Measurements from ENCODE around the gene BRCA2.

Gene BRCA2, protein sequence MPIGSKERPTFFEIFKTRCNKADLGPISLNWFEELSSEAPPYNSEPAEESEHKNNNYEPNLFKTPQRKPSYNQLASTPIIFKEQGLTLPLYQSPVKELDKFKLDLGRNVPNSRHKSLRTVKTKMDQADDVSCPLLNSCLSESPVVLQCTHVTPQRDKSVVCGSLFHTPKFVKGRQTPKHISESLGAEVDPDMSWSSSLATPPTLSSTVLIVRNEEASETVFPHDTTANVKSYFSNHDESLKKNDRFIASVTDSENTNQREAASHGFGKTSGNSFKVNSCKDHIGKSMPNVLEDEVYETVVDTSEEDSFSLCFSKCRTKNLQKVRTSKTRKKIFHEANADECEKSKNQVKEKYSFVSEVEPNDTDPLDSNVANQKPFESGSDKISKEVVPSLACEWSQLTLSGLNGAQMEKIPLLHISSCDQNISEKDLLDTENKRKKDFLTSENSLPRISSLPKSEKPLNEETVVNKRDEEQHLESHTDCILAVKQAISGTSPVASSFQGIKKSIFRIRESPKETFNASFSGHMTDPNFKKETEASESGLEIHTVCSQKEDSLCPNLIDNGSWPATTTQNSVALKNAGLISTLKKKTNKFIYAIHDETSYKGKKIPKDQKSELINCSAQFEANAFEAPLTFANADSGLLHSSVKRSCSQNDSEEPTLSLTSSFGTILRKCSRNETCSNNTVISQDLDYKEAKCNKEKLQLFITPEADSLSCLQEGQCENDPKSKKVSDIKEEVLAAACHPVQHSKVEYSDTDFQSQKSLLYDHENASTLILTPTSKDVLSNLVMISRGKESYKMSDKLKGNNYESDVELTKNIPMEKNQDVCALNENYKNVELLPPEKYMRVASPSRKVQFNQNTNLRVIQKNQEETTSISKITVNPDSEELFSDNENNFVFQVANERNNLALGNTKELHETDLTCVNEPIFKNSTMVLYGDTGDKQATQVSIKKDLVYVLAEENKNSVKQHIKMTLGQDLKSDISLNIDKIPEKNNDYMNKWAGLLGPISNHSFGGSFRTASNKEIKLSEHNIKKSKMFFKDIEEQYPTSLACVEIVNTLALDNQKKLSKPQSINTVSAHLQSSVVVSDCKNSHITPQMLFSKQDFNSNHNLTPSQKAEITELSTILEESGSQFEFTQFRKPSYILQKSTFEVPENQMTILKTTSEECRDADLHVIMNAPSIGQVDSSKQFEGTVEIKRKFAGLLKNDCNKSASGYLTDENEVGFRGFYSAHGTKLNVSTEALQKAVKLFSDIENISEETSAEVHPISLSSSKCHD (N-terminal part only)

DNA sequence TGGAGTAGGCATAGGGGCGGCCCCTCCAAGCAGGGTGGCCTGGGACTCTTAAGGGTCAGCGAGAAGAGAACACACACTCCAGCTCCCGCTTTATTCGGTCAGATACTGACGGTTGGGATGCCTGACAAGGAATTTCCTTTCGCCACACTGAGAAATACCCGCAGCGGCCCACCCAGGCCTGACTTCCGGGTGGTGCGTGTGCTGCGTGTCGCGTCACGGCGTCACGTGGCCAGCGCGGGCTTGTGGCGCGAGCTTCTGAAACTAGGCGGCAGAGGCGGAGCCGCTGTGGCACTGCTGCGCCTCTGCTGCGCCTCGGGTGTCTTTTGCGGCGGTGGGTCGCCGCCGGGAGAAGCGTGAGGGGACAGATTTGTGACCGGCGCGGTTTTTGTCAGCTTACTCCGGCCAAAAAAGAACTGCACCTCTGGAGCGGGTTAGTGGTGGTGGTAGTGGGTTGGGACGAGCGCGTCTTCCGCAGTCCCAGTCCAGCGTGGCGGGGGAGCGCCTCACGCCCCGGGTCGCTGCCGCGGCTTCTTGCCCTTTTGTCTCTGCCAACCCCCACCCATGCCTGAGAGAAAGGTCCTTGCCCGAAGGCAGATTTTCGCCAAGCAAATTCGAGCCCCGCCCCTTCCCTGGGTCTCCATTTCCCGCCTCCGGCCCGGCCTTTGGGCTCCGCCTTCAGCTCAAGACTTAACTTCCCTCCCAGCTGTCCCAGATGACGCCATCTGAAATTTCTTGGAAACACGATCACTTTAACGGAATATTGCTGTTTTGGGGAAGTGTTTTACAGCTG lies at the start of gene BRCA2, which contains the start of gene ZAR1L:
BRCA2 (plus strand) TSS at position 271 of the 790 bp plus-strand sequence. CDS start 953 bp downstream, outside the sequence.
ZAR1L (minus strand) TSS at position 126 of the 790 bp plus-strand sequence. CDS start 3,438 bp downstream, outside the sequence.
- peak; percentile 20 for DNase-seq

DNA sequence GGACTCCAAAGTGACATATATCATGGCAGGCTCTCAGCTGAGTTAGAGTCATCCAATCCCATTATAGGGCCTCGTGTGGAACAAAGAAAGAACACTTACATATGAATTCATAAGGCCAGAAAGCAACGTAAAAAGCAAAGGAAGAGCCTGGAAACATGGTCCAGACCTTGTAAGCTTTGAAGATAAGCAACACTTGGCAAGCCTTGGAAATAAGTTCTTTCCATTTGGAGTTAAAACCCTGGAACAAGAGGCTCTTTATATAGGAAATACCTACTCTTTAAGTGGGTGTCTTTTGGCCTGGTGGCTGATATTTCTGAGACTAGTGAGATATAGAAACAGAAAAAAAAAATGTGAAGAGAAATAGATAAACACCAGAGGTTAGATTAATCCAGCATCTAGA lies 49.6 kb upstream of the BRCA2 start:
- DNase-seq: no peak

DNA sequence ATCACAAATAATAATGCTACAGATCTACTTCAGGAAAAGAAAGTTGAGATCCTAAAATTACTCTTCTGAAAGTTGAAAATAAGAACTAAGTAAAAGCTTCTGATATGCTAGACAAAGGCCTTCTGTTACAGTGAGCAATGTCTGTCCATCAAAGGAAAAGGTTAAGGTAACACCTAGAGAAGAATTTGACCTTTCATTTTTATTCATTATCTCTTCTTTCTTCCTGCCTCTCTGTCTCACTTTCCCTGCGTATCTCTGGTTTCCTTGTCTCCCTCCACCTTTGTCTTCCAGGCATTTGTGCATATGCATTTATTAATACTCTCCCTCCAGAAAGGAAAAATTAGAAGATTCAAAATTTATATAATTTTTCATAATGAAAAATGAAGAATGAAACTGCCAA lies 49.2 kb upstream of the BRCA2 start:
- no peak for DNase-seq

DNA sequence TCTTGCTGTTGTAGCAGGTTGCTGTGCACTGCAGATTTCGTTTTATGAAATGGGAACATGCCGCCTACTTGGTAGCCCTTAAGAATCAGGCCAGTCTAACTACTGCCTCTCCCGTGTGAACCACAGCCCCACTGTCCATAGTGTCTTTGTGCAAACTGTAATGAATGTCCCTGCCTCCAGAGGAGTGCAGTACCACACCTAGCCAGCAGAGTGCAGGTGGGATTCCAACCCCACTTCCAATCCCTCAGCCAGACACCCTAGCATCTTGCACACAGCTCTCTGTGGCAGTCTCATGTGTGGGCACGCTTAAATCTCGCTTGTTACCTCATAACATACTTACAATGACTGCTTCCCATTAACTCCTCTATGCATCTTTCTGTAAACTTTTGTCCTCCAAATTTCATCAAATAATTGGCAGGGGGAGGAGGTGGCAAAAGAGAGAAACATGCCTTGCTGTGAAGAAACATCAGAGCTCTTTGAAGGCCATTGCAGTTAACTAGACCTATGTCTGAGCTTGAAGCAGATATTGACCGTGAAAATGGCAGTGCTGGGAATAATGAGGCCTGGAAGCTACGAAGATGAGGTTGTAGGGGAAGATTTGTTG lies 47.4 kb upstream of the BRCA2 start:
- no peak for DNase-seq

DNA sequence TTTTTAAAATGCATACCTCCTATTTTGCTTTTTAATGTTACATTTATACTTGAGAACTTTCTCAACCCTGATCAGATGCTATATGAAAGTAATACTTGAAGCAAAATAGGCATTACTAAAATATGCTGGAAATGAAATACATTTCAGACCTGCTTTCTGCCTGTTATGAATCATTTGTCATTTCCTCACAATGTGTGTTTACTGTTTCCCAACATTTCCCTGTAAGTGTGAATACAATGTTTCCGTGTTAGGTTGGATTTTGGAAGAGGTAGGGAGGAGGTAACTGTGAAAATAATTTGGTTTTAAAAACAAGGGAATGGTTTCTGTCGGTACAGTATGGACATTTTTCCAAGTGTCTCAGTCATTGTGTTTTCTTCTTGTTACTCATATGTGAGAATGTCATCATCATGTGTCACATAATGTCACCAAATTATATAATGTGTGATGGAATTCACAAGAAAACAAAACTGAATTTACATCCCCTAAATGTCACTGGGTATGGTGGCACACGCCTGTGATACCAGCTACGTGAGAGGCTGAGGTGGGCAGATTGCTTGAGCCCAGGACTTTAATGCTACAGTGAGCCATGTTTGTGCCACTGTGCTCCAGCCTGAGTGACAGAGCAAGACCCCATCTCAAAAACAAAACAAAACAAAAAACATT lies 43.2 kb upstream of the BRCA2 start:
- DNase-seq: no peak

DNA sequence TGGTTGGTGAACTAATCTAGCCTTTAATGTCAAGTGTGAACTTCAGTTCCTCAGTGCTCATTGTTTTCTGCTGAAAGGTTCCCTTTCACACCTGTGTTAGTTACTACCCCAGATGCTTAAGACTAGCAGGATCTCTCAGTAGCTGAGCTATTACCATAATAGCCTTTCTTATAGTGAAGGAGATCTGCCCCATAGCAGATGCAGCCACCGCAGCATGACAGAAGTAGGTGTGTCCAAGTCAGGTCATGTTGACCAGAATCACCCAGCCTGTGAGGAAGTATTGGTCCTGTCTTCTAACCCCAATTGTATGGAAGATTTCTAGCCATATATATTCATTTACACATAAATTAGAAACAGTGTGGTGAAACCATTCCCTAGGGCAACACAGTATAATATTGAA lies 37.5 kb upstream of the BRCA2 start:
- DNase-seq: no peak

DNA sequence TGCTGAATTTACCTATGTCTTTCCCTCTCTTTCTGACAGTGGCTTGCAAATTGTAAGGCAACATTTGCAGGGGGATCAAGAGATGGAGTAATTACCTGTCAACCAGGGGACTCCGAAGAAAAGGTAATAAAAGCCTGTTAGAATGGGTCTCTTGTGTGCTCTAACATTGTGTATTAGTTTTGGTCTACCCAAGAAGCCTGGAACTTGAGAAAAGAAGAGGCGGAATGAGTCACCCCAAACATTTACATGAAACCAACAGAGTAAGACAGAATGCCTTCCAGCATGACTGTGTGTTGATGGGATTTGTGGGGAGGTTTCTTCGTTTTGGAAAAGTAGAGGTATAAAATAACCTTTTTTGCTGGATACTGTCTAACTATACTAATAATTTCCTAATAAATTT lies 36.9 kb upstream of the BRCA2 start:
- no peak for DNase-seq

DNA sequence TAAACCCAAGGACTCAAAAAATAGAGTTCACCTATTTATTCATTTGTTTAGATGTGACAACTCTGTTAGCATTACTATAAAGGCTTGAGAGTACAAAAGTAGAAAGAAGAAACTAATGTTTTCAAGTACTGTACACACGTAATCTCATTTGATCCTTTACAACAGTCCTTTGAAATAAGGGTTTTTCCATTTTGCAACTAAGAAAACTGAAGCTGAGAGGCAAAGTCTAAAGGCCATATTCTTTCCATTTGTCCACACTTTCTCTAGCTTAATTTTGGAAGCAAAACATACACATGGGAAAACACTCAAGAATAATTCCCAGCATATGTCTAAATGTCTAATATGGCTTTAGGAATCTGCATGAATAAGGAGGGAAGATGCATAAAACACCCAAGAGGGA lies 34.2 kb upstream of the BRCA2 start:
- DNase-seq: no peak

DNA sequence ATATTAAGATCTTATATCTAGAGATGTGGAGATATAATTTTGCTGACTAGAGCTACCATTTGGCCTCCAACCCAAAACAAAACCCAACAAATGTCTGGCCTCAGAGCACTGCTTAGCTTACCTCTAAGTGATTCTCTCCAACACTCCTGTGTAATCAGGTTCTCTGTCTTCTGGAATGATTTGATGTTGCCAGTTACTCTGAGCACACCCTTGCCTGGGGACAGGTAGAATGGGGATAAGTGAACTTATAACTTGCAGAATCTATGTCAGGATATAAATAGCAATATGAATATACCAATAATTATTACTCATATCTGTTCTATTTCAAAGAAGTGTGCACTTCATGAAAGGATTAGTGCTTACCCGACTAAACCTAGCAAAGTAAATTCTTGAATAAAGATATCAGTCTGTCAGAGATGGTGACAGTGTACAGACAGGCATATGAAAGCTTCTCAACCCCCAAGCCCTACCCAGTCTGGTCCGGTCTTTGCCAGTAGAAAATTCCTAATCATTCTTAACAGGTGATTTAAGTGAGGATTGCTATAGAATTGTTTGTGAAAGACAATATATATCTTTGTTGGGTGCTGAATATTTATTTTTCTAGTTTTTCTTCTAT lies 33.1 kb upstream of the BRCA2 start:
- DNase-seq: no peak

DNA sequence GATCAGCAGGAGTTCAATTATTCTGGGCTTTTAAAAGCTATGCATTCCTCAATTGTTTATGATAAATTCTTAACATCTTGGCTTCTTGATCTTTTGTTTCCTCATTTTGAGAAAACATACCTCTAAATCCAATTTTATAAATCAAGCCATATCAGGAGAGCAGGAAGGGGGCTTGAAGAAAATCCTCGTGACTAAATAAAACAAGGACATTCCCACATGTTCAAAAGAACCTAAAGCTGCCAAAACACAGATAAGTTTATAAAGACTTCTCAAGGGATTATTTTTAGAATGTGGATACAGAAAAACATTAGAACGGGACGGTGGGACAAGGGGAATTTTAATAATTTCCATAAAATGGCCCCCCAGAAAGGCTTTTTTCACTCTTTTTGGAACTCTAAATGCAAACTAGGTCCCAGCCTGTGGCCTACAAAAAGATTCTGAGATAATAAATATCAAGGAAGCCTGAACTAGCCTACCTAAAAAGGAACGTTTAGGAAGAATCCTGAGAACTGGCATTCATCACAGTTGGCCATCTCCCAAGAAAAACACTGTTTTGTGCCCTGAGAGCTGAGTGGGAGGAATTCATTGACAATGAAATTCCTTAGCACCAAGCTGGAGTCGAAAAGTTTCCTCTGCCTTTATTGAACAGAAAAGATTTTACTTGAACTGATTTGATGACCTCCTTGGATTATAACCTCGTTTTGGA lies 30.2 kb upstream of the BRCA2 start:
- no peak for DNase-seq

DNA sequence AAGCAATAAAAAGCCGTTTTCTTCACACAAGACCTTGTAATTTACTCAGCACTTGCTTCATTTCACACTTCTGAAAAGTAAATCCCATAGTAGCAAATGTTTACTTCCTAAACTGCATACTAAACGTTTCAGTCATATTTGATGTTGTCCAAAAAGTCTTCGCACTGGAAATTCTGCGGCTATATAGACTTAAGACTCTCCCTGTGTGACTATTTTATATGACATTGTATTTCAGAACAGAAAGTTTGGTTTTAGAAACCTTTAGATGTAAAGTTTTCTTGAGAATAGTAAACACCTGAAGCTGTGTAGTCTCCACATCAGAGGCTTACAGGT lies 29.7 kb upstream of the BRCA2 start:
- no peak for DNase-seq

DNA sequence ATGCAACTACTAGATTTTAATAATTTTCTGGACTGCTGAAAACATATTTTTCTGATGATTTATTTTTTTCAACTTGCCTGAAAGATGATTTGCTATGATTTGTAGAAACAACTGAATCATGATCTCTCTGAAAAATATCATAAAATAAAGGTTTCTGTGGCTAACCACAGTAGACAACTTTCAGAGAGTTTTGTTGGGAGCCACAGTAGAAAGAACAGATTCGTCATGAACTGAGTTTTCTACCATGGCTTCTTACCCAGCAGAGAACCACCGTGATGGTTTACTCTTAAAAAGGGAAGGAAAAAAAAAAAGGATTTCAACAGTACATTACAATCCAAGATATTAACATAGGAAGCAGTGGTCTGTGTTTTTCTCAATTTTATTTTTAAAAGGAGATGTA lies 18.1 kb upstream of the BRCA2 start:
- no peak for DNase-seq

DNA sequence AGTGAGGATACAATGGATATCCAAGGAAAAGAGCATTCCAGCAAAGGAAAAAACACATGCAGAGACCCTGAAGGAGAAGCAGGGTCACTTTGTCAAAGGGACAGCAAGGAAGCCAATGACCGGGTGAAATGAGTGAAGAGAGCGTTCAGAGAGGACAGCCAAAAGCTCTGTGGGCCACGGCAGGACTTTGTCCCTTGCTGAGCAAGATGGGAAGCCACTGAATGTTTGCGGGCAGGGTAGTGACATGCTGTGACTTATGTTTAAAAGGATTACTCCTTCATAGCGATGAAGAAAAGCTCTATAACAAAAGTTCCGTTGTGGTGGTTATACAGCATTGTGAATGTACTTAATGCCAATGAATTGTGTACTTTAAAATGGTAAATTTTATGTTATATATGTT lies 16.6 kb upstream of the BRCA2 start:
- no peak for DNase-seq

DNA sequence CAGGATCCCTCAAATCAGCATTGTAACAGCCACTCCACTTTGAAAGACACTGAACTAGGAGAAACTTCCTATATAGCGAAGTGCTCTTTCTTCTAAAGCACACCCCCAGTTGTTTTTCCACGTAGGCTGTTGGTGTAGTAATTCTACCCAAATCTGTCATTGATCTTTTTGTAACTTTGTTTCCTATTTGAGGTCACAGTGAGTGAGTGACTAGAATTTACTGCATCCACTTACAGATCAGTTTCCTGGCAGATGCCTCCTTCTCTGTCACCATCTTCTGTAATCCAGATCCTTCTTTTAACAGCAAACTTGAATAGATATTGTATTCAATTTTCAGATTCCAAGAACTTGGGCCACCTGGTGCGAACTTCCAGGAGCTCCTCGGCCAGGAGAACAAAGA lies 15.4 kb upstream of the BRCA2 start:
- DNase-seq: no peak

DNA sequence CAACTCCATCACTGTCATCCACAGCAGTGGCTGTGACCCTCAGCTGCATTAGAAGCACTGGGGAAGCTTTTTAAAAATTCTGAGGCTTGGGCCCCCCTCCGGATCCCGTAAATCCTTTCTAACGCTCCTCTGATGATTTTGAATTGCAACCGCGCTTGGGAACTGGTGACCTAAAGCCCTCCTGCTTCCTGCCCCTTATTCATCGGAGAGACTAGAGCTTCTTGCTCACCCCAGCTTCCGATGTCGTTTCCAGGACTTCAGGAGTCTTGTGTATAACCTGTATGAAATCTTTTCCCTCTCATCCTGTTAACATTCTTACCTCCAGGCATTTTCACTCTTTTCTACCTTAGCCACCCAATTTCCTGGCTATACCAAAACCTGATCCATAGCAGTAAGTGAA lies 14.9 kb upstream of the BRCA2 start:
- DNase-seq: no peak

DNA sequence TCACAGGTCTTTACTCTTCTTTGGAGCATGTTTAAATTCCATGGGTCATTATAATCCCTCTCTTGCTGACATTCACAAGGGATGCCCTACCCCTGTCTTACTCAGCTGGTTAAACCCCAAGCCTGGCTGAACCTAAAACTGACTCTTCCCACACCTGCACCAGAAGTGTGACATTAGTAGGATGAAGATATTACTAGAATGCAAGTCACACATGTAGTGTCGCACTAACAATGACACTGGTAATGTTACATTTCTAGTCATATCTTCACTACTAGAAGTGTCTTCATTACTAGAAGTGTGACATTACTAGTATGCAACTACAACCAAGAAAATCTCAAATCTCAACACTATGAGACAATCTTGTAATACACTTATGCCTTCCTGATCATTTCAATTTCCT lies 14.4 kb upstream of the BRCA2 start:
- no peak for DNase-seq

DNA sequence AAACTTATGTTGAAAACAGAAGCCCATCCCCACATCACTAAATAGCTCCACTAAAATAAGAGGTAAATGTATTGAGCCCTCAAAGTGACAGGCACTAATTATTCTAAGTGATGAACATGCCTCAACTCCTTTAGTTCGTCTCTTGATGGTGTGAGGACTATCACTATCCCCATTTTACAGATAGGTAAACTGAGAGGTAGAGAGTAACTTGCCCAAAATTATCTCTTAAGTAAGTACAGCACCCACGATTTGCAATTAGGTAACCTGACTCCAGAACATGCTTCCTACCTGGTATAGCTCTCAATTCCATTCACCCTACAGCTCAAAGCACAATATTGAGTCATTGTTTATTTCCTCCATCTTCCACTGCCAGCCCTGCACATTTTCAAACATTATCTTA lies 12.8 kb upstream of the BRCA2 start:
- no peak for DNase-seq

DNA sequence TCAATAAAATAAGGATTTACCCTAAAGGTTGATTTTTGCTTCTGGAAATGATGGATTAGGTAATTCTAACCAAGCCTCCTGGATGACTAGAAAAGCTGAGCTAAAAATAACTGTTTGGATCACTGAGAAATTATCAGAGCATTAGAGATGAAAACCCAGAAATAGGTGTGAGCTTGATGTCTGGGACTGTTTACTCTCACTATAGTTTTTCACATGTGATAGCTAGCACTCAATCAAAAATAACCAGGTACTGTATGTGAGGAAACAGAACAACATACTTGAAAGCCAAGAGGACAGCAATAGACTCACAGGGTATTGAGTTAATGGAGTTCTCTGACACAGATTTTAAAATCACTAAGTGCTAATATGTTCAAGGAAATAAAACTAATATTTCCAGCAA lies 9.7 kb upstream of the BRCA2 start:
- no peak for DNase-seq

DNA sequence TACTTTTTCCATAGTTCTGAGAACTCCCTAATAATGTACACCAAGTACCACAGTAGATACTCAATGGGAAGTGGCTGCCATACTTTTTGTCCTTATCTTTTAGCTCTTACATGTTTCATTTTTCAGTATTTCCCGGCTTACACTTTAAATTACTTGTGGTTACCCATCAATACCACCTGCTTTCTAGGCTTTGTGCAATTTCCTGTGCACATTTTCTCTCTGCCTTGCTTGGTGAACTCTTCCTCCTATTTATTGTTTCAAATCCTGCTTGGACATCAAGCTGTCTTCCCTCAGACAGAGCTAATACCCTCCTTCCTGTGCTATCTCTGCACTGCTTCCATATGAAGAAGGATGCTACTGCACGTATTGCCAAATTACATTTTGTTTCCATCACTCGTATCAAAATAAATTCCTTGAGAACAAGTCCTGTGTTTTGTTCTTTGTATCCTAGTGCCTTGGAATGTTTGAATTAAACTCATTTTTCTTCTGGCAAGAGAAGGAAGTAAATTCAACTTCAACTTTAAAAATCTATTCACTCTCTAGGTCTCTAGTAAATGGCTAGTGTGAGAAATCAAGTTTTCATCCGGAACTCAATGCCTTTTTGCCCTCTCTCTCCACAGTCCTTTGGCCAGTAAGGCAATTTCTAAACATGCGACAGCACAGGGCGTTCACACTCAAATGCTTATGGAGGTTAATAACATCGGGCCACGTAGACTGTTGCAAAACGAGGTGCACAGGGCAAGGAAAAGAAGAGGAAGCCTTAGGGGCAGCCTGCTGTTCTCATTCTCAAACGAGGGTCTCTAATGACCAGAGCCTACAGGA lies 5.8 kb upstream of the BRCA2 start:
- DNase-seq: no peak

Measured in NCI-H1048 (cell line).